Right lobe of liver (tissue), 6 donors: Measurements from ENCODE around the gene PROCA1. TPM values are rescaled to one million over a fixed set of nuclear protein-coding genes. Genes with fewer than 3 reads are reported as not detected.

Experiments used
- ATAC-seq, 4 donors: fragments of 200-7000 bp; cut with Tn5 transposase; one replicate each; pipeline ENCODE4 v1.9.1; 2020; ENCODE audit warnings: mild to moderate bottlenecking in 4 of 4, moderate library complexity in 4 of 4
- DNase-seq, 3 donors: peaks; one replicate each; pipeline ENCODE4 v3.0.0-alpha.2; 2020
- H3K27ac ChIP-seq, 3 donors: fragments of 200-600 bp; one replicate each; pipeline ENCODE4 v1.8.0; 2022
- H3K27me3 ChIP-seq, 2 donors: fragments of 200-600 bp; one replicate each; pipeline ENCODE4 v1.8.0; 2022
- H3K36me3 ChIP-seq, 4 donors: fragments of 200-600 bp; sonication (generic) in 1 of 4; one replicate each; pipeline versions ENCODE4 v1.5.1 to v1.8.0; 2017 to 2022; ENCODE audit warnings: control low read depth in 1 of 4
- H3K4me1 ChIP-seq, 4 donors: fragments of 200-600 bp; sonication (generic) in 1 of 4; one replicate each; pipeline versions ENCODE4 v1.5.1 to v1.8.0; 2017 to 2022; ENCODE audit warnings: control low read depth in 1 of 4
- H3K4me3 ChIP-seq, 3 donors: fragments of 200-600 bp; one replicate each; pipeline ENCODE4 v1.8.0; 2022
- H3K9me3 ChIP-seq, 4 donors: fragments of 200-600 bp; sonication (generic) in 1 of 4; one replicate each; pipeline versions ENCODE4 v1.5.1 to v1.8.0; 2017 to 2022; ENCODE audit warnings: control low read depth in 1 of 4
- CTCF ChIP-seq, 4 donors: fragments of 200-600 bp in 3 of 4; fragments of 450-650 bp in 1 of 4; IDR thresholded peaks; one replicate each; pipeline versions ENCODE4 v1.5.1 to v1.8.0; 2016 to 2022; ENCODE audit warnings: antibody characterized with exemption in 4 of 4, mild to moderate bottlenecking in 2 of 4
- POLR2A ChIP-seq: fragments of 450-650 bp; IDR thresholded peaks from one replicate; pipeline ENCODE4 v1.6.1; 2017; ENCODE audit warnings: antibody characterized with exemption, mild to moderate bottlenecking
- WGBS: methylation state at CpG from one replicate; pipeline ENCODE4 v1.1.6; 2018; ENCODE audit warnings: low coverage, low lambda C conversion rate; ENCODE audit not compliant: insufficient coverage; ENCODE audit errors: missing lambda C conversion rate; 5-methylcytosine and 5-hydroxymethylcytosine counted together
- intact Hi-C, 2 donors: fragments of 100-400 bp; cut with DNase I; formaldehyde crosslinking; loops; one replicate each; pipeline versions ENCODE4 v1.11.2 to v1.14.1; 2022
- total RNA-seq, 6 experiments: library from RNA; depleted of rRNA in 2 of 6; stranded (reverse); fragments of >200 nt in 2 of 6; fragmentation: NEBNext Ultra II Directional in 3 of 6; extraction: Animal tissue kit (Norgen Biotek cat#: 25700) in 3 of 6; gene quantifications; one replicate each; pipeline versions ENCODE4 v1.1.0 to v1.2.4, GENCODE V29; 2016 to 2023
- donor health status: DM: no; HTN: yes; CAD: no.
- donor health status: DM: no; HTN: no; CAD: no.
- donor health status: DM: no; HTN: no; CAD: no.
- donor health status: DM: no; HTN: yes; CAD: no.
- donor health status: DM: no; HTN: yes; CAD: no.

PROCA1 gene
- total RNA-seq, 6 experiments from 2014 or later: 0.18 to 0.97 (median 0.54) TPM; not detected in 1

GRCh38 chr17:28686296-28686695, 25.4 kb downstream of the PROCA1 start:
- no peak overlapping the region for H3K4me3 ChIP-seq
- DNase-seq: no peak
- no peaks in the 10 kb centered on the region for H3K9me3 ChIP-seq
- ATAC-seq: no peak
- peaks cover 19 to 100% (median 69%) of the 10 kb centered on the region in 4 donors for H3K36me3 ChIP-seq
- WGBS: 85% methylated on average over 1 of the region's 4 CpGs
- no peak overlapping the region for H3K27ac ChIP-seq
- intact Hi-C loops: no loop called here
- no peak for TF ChIP-seq POLR2A
- no peak for TF ChIP-seq CTCF (IDR thresholded peaks at IDR 0.05)
- H3K27me3 ChIP-seq: no peaks in the 10 kb centered on the region
- H3K4me1 ChIP-seq: no peaks in the 10 kb centered on the region

GRCh38 chr17:28685366-28685765, 26.3 kb downstream of the PROCA1 start:
- Histone ChIP-seq H3K36me3 (peaks cover 20 to 100% (median 68%) of the 10 kb centered on the region in 4 donors), H3K9me3 (no peaks in the 10 kb centered on the region), H3K27ac (no peak overlapping the region), H3K27me3 (no peaks in the 10 kb centered on the region), H3K4me3 (no peak overlapping the region), H3K4me1 (no peaks in the 10 kb centered on the region)
- no peak for DNase-seq
- ATAC-seq: no peak
- WGBS: 82% methylated on average over 5 of the region's 5 CpGs
- intact Hi-C loops: no loop called here
- TF ChIP-seq CTCF (IDR thresholded peaks at IDR 0.05) (no peak), POLR2A (no peak)

- intact Hi-C loops: no loop called here
- no peak for TF ChIP-seq POLR2A
- TF ChIP-seq CTCF (IDR thresholded peaks at IDR 0.05): peak in 3 of 4 donors; percentile 19 to 54 (median 39)
- peak; percentile 63 to 74 (median 67) for ATAC-seq
- peaks cover 20 to 100% (median 68%) of the 10 kb centered on the region in 4 donors for H3K36me3 ChIP-seq
- H3K27ac ChIP-seq: no peak overlapping the region
- DNase-seq: no peak
- 53% methylated on average over 2 of the region's 3 CpGs for WGBS
- no peak overlapping the region for H3K4me3 ChIP-seq
- no peaks in the 10 kb centered on the region for H3K27me3 ChIP-seq
- H3K9me3 ChIP-seq: no peaks in the 10 kb centered on the region
- H3K4me1 ChIP-seq: no peaks in the 10 kb centered on the region
Measured at GRCh38 chr17:28684963-28685362, 26.7 kb downstream of the PROCA1 start.

GRCh38 chr17:28682655-28683054, 29.0 kb downstream of the PROCA1 start:
- DNase-seq (no peak), ATAC-seq (no peak)
- no peak for TF ChIP-seq POLR2A
- no peak for TF ChIP-seq CTCF (IDR thresholded peaks at IDR 0.05)
- Histone ChIP-seq H3K27ac (no peak overlapping the region), H3K4me3 (no peak overlapping the region), H3K9me3 (no peaks in the 10 kb centered on the region), H3K4me1 (no peaks in the 10 kb centered on the region), H3K27me3 (no peaks in the 10 kb centered on the region), H3K36me3 (peaks cover 23 to 95% (median 64%) of the 10 kb centered on the region in 4 donors)
- intact Hi-C loops: no loop called here
- 93% methylated on average over 5 of the region's 11 CpGs for WGBS

- WGBS: 71% methylated on average over 7 of the region's 7 CpGs
- no peaks in the 10 kb centered on the region for H3K4me1 ChIP-seq
- peak; percentile 13 to 51 (median 36) for TF ChIP-seq CTCF (IDR thresholded peaks at IDR 0.05)
- TF ChIP-seq POLR2A: no peak
- no peak overlapping the region for H3K27ac ChIP-seq
- intact Hi-C loops: no loop called here
- H3K36me3 ChIP-seq: peaks cover 39 to 94% (median 67%) of the 10 kb centered on the region in 4 donors
- H3K9me3 ChIP-seq: no peaks in the 10 kb centered on the region
- H3K27me3 ChIP-seq: no peaks in the 10 kb centered on the region
- peak in 3 of 4 donors; percentile 57 to 77 (median 57) for ATAC-seq
- H3K4me3 ChIP-seq: no peak overlapping the region
- no peak for DNase-seq
Measured at GRCh38 chr17:28675980-28676379, 35.7 kb downstream of the PROCA1 start.
